Neuronal stem cell (in vitro differentiated cells): Measurements from ENCODE around the gene ABHD16A.

Experiments
- DNase-seq: peaks from one replicate; pipeline ENCODE4 v3.0.0-alpha.2; 2013; ENCODE audit warnings: low spot score
- H2AFZ ChIP-seq: one replicate; pipeline ENCODE4 v1.6.1; 2013; ENCODE audit warnings: mild to moderate bottlenecking, low read length, inconsistent platforms
- H2AK5ac ChIP-seq: 2 replicates; pipeline ENCODE4 v1.6.1; 2013; ENCODE audit warnings: low read depth, mild to moderate bottlenecking, inconsistent platforms, low read length, moderate library complexity, mixed read lengths
- H2BK120ac ChIP-seq: 2 replicates; pipeline ENCODE4 v1.6.1; 2013; ENCODE audit warnings: low read depth, mild to moderate bottlenecking, inconsistent platforms, low read length, moderate library complexity, mixed read lengths
- H2BK12ac ChIP-seq: one replicate; pipeline ENCODE4 v1.6.1; 2013; ENCODE audit warnings: low read length, inconsistent platforms
- H2BK15ac ChIP-seq: 2 replicates; pipeline ENCODE4 v1.6.1; 2013; ENCODE audit warnings: mild to moderate bottlenecking, low read length, inconsistent platforms, mixed read lengths
- H2BK5ac ChIP-seq: one replicate; pipeline ENCODE4 v1.6.1; 2013; ENCODE audit warnings: inconsistent platforms, mild to moderate bottlenecking, low read length, moderate library complexity
- H3K14ac ChIP-seq: one replicate; pipeline ENCODE4 v1.6.1; 2013; ENCODE audit warnings: low read length, inconsistent platforms
- H3K18ac ChIP-seq: 2 replicates; pipeline ENCODE4 v1.6.1; 2013; ENCODE audit warnings: low read length, inconsistent platforms
- H3K23ac ChIP-seq: 2 replicates; pipeline ENCODE4 v1.6.1; 2013; ENCODE audit warnings: low read depth, mild to moderate bottlenecking, mixed read lengths, low read length, inconsistent platforms; ENCODE audit not compliant: poor library complexity
- H3K27ac ChIP-seq: replicated peaks from 3 replicates; pipeline ENCODE4 v1.5.1; 2013; ENCODE audit warnings: low read length, inconsistent platforms
- H3K27me3 ChIP-seq, 3 experiments: 2 replicates each; pipeline ENCODE4 v1.6.1; 2013; ENCODE audit warnings: low read length in 3 of 3, mild to moderate bottlenecking in 2 of 3, inconsistent platforms in 1 of 3, low read depth in 1 of 3, mixed read lengths in 1 of 3, moderate library complexity in 1 of 3; ENCODE audit not compliant: control insufficient read depth in 3 of 3, insufficient read depth in 3 of 3
- H3K36me3 ChIP-seq, 2 donors: replicated peaks in 1 of 2; 2 replicates each; pipeline ENCODE4 v1.6.1; 2013; ENCODE audit warnings: low read length in 2 of 2; ENCODE audit not compliant: control insufficient read depth in 2 of 2, insufficient read depth in 2 of 2
- H3K4ac ChIP-seq: 2 replicates; pipeline ENCODE4 v1.6.1; 2013; ENCODE audit warnings: inconsistent platforms, mild to moderate bottlenecking, low read length, moderate library complexity
- H3K4me1 ChIP-seq, 2 donors: 1 replicate in 1 of 2; 2 replicates in 1 of 2; pipeline ENCODE4 v1.6.1; 2013; ENCODE audit warnings: low read length in 2 of 2, low read depth in 1 of 2; ENCODE audit not compliant: control insufficient read depth in 2 of 2, insufficient read depth in 1 of 2
- H3K4me2 ChIP-seq: one replicate; pipeline ENCODE4 v1.6.1; 2013; ENCODE audit warnings: mild to moderate bottlenecking, low read length, inconsistent platforms; ENCODE audit not compliant: insufficient read depth, poor library complexity, severe bottlenecking
- H3K4me3 ChIP-seq, 2 donors: 2 replicates each; pipeline ENCODE4 v1.5.1; 2013; ENCODE audit warnings: low read length in 2 of 2, mild to moderate bottlenecking in 2 of 2, inconsistent platforms in 1 of 2, moderate library complexity in 1 of 2
- H3K79me1 ChIP-seq: one replicate; pipeline ENCODE4 v1.6.1; 2013; ENCODE audit warnings: low read depth, mild to moderate bottlenecking, inconsistent platforms, low read length, moderate library complexity
- H3K9ac ChIP-seq: one replicate; pipeline ENCODE4 v1.6.1; 2013; ENCODE audit warnings: mild to moderate bottlenecking, low read depth, low read length, inconsistent platforms; ENCODE audit not compliant: poor library complexity
- H3K9me3 ChIP-seq, 2 donors: replicated peaks in 1 of 2; 2 replicates each; pipeline versions ENCODE3 to v1.6.1; 2013; ENCODE audit warnings: low read length in 2 of 2, mild to moderate bottlenecking in 2 of 2, inconsistent platforms in 1 of 2, low read depth in 1 of 2, mixed read lengths in 1 of 2, moderate library complexity in 1 of 2; ENCODE audit not compliant: control insufficient read depth in 2 of 2, insufficient read depth in 1 of 2
- H4K8ac ChIP-seq: one replicate; pipeline ENCODE4 v1.6.1; 2013; ENCODE audit warnings: low read depth, mild to moderate bottlenecking, inconsistent platforms, low read length, moderate library complexity
- H4K91ac ChIP-seq: one replicate; pipeline ENCODE4 v1.6.1; 2013; ENCODE audit warnings: low read length, low read depth, mild to moderate bottlenecking, inconsistent platforms; ENCODE audit not compliant: poor library complexity
- WGBS, 2 donors: extraction: QIAGEN DNeasy Blood & Tissue Kit; methylation state at CpG; one replicate each; pipeline ENCODE4 v1.1.7; 2013; ENCODE audit warnings: missing lambda C conversion rate in 2 of 2, mixed read lengths in 1 of 2; ENCODE audit not compliant: insufficient read length in 2 of 2, insufficient replicate concordance in 1 of 2; ENCODE audit errors: extremely low coverage in 2 of 2; 5-methylcytosine and 5-hydroxymethylcytosine counted together

Gene ABHD16A

GRCh38 chr6:31663126-31663960, 39.8 kb downstream of the ABHD16A start:
- Histone ChIP-seq H3K4me3 (peak overlapping the region in 1 of 2 donors; percentile 92), H2BK15ac (no peak overlapping the region), H3K18ac (no peak overlapping the region), H3K4me1 (peaks cover 26 to 28% of the 10 kb centered on the region in 2 donors), H3K9me3 (no peaks in the 10 kb centered on the region), H4K91ac (no peak overlapping the region), H2AK5ac (peak overlapping the region; percentile 20), H3K79me1 (peaks cover 11% of the 10 kb centered on the region), H3K4ac (no peak overlapping the region), H4K8ac (no peak overlapping the region), H3K27me3 (no peaks in the 10 kb centered on the region), H3K4me2 (peak overlapping the region; percentile 49), H2BK12ac (no peak overlapping the region), H3K14ac (no peak overlapping the region), H2BK5ac (no peak overlapping the region), H3K9ac (no peak overlapping the region), H3K36me3 (peaks cover 16 to 61% of the 10 kb centered on the region in 2 donors), H3K23ac (no peak overlapping the region), H2BK120ac (no peak overlapping the region), H3K27ac (no peak overlapping the region), H2AFZ (no peak overlapping the region)
- no peak for DNase-seq
- WGBS, 2 donors: no CpG with 5 or more reads among the region's 9 CpGs

DNA sequence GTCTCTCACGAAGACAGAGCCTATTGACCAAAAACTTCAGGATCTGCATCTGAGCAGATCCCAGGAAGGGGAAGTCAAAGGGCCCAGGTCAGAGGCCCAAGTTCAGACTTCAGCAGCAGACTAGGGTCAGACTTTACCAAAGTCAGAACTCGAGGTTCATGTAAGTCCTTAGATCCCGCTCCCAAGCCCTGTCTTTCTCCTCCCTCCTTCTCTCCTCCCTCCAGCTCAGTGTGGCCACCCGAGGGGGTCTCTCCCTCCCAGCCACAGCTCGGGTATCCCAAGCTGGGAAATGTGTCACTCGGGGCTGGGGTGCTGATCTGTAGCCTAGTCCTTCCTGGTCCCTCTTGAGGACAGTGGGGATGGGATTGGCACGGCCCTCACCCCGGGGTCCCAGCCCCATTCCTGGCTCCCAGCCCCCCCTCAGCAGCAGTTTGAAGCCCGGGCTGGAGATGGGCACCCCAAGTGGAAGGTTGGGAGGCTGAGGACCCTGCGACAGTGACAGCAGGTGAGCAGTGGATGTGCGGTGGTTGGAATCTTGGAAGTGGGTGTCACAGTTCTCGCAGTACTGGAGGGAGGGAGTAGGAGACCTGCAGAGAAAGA, 40.9 kb downstream of the ABHD16A start:
- Histone ChIP-seq H3K36me3 (peaks cover 10 to 61% of the 10 kb centered on the region in 2 donors), H3K27ac (no peak overlapping the region), H3K79me1 (peaks cover 13% of the 10 kb centered on the region), H3K14ac (no peak overlapping the region), H4K8ac (no peak overlapping the region), H3K4me3 (no peak overlapping the region), H3K9me3 (no peaks in the 10 kb centered on the region), H2BK15ac (no peak overlapping the region), H3K9ac (no peak overlapping the region), H3K27me3 (no peaks in the 10 kb centered on the region), H3K23ac (no peak overlapping the region), H4K91ac (no peak overlapping the region), H3K18ac (no peak overlapping the region), H2BK12ac (no peak overlapping the region), H2AK5ac (no peak overlapping the region), H2AFZ (no peak overlapping the region), H2BK120ac (no peak overlapping the region), H3K4ac (no peak overlapping the region), H2BK5ac (no peak overlapping the region), H3K4me1 (peaks cover 27 to 29% of the 10 kb centered on the region in 2 donors), H3K4me2 (no peak overlapping the region)
- no peak for DNase-seq
- WGBS, 2 donors: no CpG with 5 or more reads among the region's 12 CpGs

GRCh38 chr6:31661262-31662123, 41.6 kb downstream of the ABHD16A start:
- no peak overlapping the region for H3K9ac ChIP-seq
- H3K79me1 ChIP-seq: peaks cover 15% of the 10 kb centered on the region
- H2AK5ac ChIP-seq: no peak overlapping the region
- peak overlapping the region in 1 of 2 donors; percentile 67 for H3K4me3 ChIP-seq
- no peak overlapping the region for H3K23ac ChIP-seq
- H3K4ac ChIP-seq: no peak overlapping the region
- no peak overlapping the region for H3K14ac ChIP-seq
- no peak overlapping the region for H3K18ac ChIP-seq
- H2AFZ ChIP-seq: peak overlapping the region; percentile 83
- H3K36me3 ChIP-seq: peaks cover 13 to 59% of the 10 kb centered on the region in 2 donors
- no peak overlapping the region for H2BK15ac ChIP-seq
- H3K4me1 ChIP-seq: peaks cover 22 to 25% of the 10 kb centered on the region in 2 donors
- no peak overlapping the region for H2BK12ac ChIP-seq
- whole genome bisulfite sequencing, 2 donors: no CpG with 5 or more reads among the region's 12 CpGs
- no peaks in the 10 kb centered on the region for H3K9me3 ChIP-seq
- H3K27me3 ChIP-seq: no peaks in the 10 kb centered on the region
- DNase-seq: no peak
- H3K27ac ChIP-seq: peak overlapping the region; percentile 23
- H2BK5ac ChIP-seq: no peak overlapping the region
- H4K91ac ChIP-seq: no peak overlapping the region
- no peak overlapping the region for H2BK120ac ChIP-seq
- no peak overlapping the region for H3K4me2 ChIP-seq
- H4K8ac ChIP-seq: no peak overlapping the region
